IMR-90 (cell line): ENCODE results near the gene CASP14. TPM values are rescaled to one million over a fixed set of nuclear protein-coding genes. Genes with fewer than 3 reads are reported as not detected.

ENCODE experiments used
- polyA plus RNA-seq, 3 experiments: library from polyadenylated mRNA; depleted of rRNA; stranded (reverse); fragments of >200 nt; gene quantifications; 2 replicates each; pipeline ENCODE4 v1.2.3, GENCODE V29; 2012; ENCODE audit warnings: low replicate concordance in 1 of 3
- total RNA-seq: library from RNA; depleted of rRNA; stranded (reverse); fragments of >200 nt; gene quantifications from 2 replicates; pipeline ENCODE4 v1.2.3, GENCODE V29; 2012; rRNA removed

Gene CASP14
- total and polyA plus RNA-seq, 2 of the 4 experiments (the other 2 are of a cell fraction) = not detected

Other genes starting within 250 kb of the CASP14 start
- gene OR7A5, start 214.3 kb upstream of the CASP14 start, total RNA-seq = not detected in 2 replicates
- not detected in 2 replicates for gene OR7A5, start 214.3 kb upstream of the CASP14 start, polyA plus RNA-seq (2012; rRNA removed)
- not detected in 2 replicates for gene OR7C1, start 214.3 kb upstream of the CASP14 start, total RNA-seq
- gene OR7C1, start 214.3 kb upstream of the CASP14 start, polyA plus RNA-seq (2012; rRNA removed) = not detected in 2 replicates
- not detected in 2 replicates for gene OR7A10, start 200.6 kb upstream of the CASP14 start, total RNA-seq
- not detected in 2 replicates for gene OR7A10, start 200.6 kb upstream of the CASP14 start, polyA plus RNA-seq (2012; rRNA removed)
- not detected in 2 replicates for gene OR7A17, start 163.3 kb upstream of the CASP14 start, total RNA-seq
- gene OR7A17, start 163.3 kb upstream of the CASP14 start, polyA plus RNA-seq (2012; rRNA removed) = not detected in 2 replicates
- not detected in 2 replicates for gene OR7C2, start 108.0 kb upstream of the CASP14 start, total RNA-seq
- gene OR7C2, start 108.0 kb upstream of the CASP14 start, polyA plus RNA-seq (2012; rRNA removed) = not detected in 2 replicates
- gene SLC1A6, start 69.6 kb upstream of the CASP14 start, total RNA-seq = not detected in 2 replicates
- not detected in 2 replicates for gene SLC1A6, start 69.6 kb upstream of the CASP14 start, polyA plus RNA-seq (2012; rRNA removed)
- gene OR1I1, start 32.7 kb downstream of the CASP14 start, total RNA-seq = not detected in 2 replicates
- not detected in 2 replicates for gene OR1I1, start 32.7 kb downstream of the CASP14 start, polyA plus RNA-seq (2012; rRNA removed)
- gene SYDE1, start 57.9 kb downstream of the CASP14 start, total RNA-seq = 18.6 and 19.4 TPM in 2 replicates
- 64.9 and 84.7 TPM in 2 replicates for gene SYDE1, start 57.9 kb downstream of the CASP14 start, polyA plus RNA-seq (2012; rRNA removed)
- 5.9 and 7.2 TPM in 2 replicates for gene NOTCH3, start 151.5 kb downstream of the CASP14 start, total RNA-seq
- 25.1 and 29.6 TPM in 2 replicates for gene NOTCH3, start 151.5 kb downstream of the CASP14 start, polyA plus RNA-seq (2012; rRNA removed)
- gene EPHX3, start 183.0 kb downstream of the CASP14 start, total RNA-seq = 0.18 TPM in 1 of 2 replicates, not detected in the other
- 0.12 and 0.16 TPM in 2 replicates for gene EPHX3, start 183.0 kb downstream of the CASP14 start, polyA plus RNA-seq (2012; rRNA removed)